Activated CD4-positive, alpha-beta T cell treated with anti-CD3 and anti-CD28 coated beads, Interleukin-2, amount 50 U/mL, for 4 hours (primary cell): ENCODE results near the gene IMMP2L.
"Not testable (repeated sequence)": the region's sequence is repeated elsewhere in the genome, so short reads cannot be mapped to it uniquely, and the experiment has no call there.

Experiments used
- DNase-seq, 2 experiments: peaks; one replicate each; pipeline ENCODE4 v3.0.0-alpha.2; 2020

Gene IMMP2L

GRCh38 chr7:111092406-111093236 lies 469.7 kb downstream of the IMMP2L start:
- no peak for DNase-seq

GRCh38 chr7:111091593-111092358 lies 470.5 kb downstream of the IMMP2L start:
- no peak for DNase-seq

GRCh38 chr7:111090846-111091245 lies 471.4 kb downstream of the IMMP2L start, which contains the start of gene LRRN3:
Gene LRRN3, plus strand, starts transcription at chr7:111091127. Its CDS starts 31,646 bp downstream, at chr7:111122773.
- peak; percentile 6 to 10 for DNase-seq

- DNase-seq: no peak
Observed at GRCh38 chr7:111089822-111090426, 472.4 kb downstream of the IMMP2L start.

GRCh38 chr7:111088328-111088727 lies 474.0 kb downstream of the IMMP2L start:
- DNase-seq: no peak

- peak in 1 of 2 experiments; percentile 6 for DNase-seq
Observed at GRCh38 chr7:111086532-111086931, 475.8 kb downstream of the IMMP2L start.

- no peak for DNase-seq
Observed at GRCh38 chr7:111085356-111085755, 476.9 kb downstream of the IMMP2L start.

- peak; percentile 21 to 35 for DNase-seq
Observed at GRCh38 chr7:111083413-111083812, 478.9 kb downstream of the IMMP2L start.

- DNase-seq: no peak
Observed at GRCh38 chr7:111082351-111082750, 479.9 kb downstream of the IMMP2L start.

- no peak for DNase-seq
Observed at GRCh38 chr7:111081546-111082267, 480.6 kb downstream of the IMMP2L start.

GRCh38 chr7:111080495-111081105 lies 481.7 kb downstream of the IMMP2L start:
- no peak for DNase-seq

- DNase-seq: no peak
Observed at GRCh38 chr7:111077001-111077400, 485.3 kb downstream of the IMMP2L start.

GRCh38 chr7:111076205-111076604 lies 486.1 kb downstream of the IMMP2L start:
- DNase-seq: peak in 1 of 2 experiments; percentile 6

GRCh38 chr7:111075498-111075897 lies 486.8 kb downstream of the IMMP2L start:
- DNase-seq: no peak

GRCh38 chr7:111074748-111075146 lies 487.5 kb downstream of the IMMP2L start:
- no peak for DNase-seq

GRCh38 chr7:111074071-111074747 lies 488.1 kb downstream of the IMMP2L start:
- no peak for DNase-seq

- DNase-seq: not testable (repeated sequence)
Observed at GRCh38 chr7:111072658-111073057, 489.6 kb downstream of the IMMP2L start.

GRCh38 chr7:111071556-111071955 lies 490.7 kb downstream of the IMMP2L start:
- DNase-seq: no peak

GRCh38 chr7:111068618-111069017 lies 493.7 kb downstream of the IMMP2L start:
- DNase-seq: no peak

- no peak for DNase-seq
Observed at GRCh38 chr7:111067682-111068081, 494.6 kb downstream of the IMMP2L start.

- DNase-seq: no peak
Observed at GRCh38 chr7:111067251-111067650, 495.0 kb downstream of the IMMP2L start.

- DNase-seq: no peak
Observed at GRCh38 chr7:111063166-111063565, 499.1 kb downstream of the IMMP2L start.
